HG03039 (cell line): ENCODE data around the gene GMDS.
"Not testable (repeated sequence)": the region's sequence is repeated elsewhere in the genome, so short reads cannot be mapped to it uniquely, and the experiment has no call there.

Source experiments
- ATAC-seq: cut with Tn5 transposase; IDR thresholded peaks from one replicate; pipeline ENCODE4 v1.9.1; 2021; ENCODE audit warnings: mild to moderate bottlenecking, moderate library complexity; ENCODE audit not compliant: unreplicated experiment

Gene GMDS

DNA sequence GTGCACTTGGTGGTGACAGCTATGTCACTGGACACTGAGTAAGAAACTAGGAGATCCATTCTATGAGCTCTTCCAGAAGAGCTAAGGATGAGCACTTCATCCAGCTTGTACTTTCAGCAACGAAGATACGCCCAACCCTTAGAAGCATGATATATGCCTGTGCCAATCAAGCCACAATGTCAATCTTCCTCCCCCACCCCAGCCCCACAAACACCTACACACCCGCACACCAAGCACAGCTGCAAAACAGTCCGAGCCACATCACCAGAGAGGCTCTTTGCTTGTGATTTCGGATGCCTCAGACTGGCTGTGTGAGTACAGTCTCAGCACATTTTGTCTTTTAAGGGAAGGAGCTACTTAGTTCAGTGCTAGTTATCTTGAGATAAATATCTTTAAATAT is 375.2 kb downstream of the GMDS start:
- no peak for ATAC-seq

DNA sequence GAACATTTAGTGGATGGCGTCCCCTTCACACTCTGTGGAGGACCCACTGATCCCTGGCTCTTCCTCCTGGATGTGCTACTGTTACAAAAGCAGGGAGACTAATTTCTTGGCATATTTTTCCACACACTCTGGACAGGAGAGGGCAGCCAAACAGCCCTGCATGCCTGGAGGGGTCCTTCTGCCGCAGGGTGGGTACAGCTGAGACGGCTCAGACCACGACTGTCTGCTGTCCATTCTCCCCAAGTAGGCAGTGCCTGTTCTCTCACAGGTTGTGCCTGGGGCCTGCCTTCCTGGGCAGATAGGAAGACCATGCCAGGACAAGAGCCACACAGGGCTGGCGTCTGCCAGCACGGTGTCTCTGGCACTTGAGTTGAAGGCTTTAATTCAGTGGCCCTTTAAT is 375.6 kb downstream of the GMDS start:
- no peak for ATAC-seq

DNA sequence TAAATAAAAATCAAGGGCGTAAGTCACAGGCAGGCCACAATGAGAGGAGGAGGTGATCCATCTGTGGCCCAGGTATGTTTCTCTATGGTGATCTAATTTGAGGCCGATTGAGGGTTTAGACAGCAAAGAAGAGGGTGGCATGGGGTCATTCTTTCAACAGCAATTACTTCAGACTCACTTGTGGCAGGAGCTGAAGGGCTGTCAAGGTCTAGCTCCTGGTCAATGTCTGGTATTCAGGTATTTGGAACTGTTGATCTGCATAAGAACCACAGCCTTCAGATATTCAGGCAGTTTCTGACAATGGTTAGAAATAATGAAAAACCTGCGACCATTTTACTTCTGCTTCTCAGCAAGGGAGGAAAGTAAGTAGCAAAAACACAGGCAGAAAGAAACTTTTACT is 376.1 kb downstream of the GMDS start:
- no peak for ATAC-seq

DNA sequence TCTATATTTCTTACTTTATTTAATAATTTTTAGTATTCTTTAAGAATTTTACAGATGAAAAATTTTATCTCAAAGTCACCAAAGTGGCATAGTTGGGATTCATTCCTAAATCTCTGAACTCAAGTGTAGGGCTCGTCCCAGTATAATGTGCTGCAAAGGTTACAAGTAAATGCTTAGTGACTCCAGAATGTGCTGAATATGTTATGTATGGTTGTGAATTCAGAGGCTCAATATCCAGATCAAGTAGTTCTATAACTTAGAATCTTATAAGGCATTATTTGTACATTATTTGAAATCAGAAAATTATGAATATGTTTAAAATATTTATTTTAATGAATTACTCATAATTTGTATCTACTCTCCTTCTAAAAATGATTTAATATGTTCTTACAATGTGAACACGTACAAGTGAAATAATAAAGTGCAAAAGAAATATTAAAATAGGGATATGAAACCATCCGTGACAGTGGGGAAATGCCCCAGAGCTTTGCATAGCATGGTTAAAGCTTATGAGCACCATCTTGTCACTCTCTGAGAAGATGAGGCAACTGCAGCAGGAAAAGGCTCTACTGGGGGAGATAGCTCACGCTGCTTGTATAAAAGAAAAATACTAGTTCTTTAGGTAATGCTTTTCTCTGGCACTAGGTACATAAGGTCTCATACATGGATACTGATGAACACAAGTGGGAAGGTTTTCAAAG is 376.7 kb downstream of the GMDS start:
- no peak for ATAC-seq

DNA sequence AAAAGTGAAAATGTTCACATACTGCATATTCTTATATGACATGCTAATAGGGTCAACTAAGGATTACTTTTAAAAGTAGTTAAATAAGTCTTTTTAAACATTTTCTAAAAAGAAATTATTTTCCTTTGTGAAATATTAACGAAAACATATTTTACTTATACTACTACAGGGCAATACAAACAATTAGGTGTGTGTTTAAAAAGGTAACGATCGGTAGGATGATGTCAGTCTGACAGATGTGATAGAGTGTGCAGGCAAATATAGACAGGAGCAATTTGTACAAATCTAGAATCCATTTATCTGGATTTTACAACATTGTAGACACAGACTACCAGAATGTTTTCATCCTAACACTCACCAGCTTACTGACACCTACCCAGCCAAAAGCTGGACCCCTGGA is 378.2 kb downstream of the GMDS start:
- no peak for ATAC-seq

DNA sequence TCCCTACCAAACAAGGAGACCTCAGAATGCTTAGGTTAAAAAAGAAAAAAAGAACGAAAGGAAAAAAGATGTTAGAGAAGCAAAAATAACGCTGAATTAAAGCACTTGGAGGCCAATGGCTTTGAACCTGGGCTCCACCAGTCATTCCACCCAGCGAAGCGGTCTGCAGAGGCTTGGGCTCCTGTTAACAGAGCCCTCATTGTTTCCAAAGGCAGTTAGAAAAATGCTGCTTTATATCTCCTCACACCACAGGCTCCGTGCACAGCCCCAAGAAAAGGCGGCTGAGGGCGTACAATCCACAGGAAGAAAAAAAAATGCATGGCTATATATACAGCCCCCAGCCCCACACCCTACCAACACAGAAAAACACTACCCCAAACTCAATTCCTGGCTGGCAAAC is 379.8 kb downstream of the GMDS start:
- no peak for ATAC-seq

DNA sequence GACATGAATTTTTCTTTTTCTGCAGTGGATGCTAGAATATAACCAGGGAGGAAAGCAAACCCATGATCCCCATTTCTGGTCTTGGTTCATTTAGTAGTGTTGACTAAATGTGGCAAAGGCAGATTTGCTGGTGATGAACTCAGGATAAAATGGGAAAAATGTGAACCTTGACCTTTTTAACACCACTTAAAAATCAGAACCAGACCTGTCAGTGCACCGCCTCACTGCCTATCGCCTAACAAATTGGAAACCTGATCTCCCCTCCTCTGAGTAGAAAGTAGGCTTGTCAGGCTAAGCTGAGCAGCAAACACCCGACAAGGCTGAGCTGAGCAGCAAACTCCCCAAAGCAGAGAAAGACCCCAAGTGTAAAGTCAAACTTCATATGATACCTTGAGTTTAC is 380.9 kb downstream of the GMDS start:
- no peak for ATAC-seq

DNA sequence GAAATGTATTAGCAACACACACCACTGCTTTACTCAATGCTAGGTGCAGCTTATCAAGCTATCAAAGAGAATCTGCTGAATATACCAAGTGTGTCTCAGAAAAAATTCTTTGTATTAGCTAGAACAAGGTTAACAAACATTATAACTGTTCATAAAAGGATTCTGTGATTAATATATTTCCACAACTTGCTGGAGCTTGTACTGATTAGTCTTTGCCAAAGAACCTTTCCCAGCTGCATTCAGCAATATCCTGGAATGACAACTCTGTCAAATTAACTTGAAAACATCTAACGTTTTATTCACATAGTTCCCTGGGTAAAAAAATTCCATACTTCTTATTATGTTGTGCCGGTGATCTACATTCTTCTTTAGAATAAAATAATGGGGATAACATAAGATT is 383.0 kb downstream of the GMDS start:
- no peak for ATAC-seq

DNA sequence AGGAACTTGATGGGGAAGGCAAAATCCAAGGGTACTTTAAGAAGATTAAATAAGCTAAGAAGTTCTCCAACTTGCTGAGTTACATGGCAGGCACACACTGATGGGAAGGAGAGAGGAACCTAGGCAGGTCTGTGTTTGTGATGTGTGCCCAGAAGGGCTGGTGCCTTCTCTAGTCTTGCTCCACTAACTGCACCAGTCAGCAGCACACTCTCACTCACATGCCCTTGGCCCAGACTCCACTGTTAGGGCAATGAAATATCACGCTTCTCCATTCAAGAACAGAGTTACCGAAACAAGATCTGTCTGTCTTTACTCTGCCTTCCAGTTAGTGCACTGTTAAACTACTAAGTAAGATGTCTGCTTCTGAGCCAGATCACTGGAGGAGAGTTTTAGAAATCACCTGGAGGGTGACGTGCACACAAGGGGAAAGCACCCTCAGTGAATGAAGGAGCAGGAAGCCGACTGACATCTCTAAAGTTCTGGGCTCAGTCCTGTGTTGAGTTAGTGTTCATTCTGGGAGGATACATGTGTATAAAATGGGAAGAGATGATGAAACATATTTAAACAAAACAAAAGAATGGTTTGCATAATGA is 384.6 kb downstream of the GMDS start:
- ATAC-seq = peak; percentile 44

DNA sequence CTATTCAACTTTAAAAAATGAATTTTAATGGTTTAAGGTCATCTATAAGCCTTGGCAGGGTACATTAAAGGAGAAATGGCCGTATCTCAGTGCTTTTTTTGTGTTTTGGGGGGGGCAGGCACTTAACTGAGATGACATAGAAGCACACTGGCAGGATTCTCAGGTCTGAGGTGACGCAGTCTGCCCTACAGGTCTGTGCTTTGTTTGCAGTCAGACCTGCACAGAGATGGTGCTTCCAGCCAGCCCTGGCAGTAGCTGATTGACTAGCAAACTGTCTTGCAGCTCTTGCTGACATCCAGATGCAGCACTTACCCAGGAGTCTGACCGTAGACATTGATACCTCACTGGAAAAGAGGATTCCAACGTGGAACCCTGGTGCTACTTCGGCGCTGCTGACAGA is 386.5 kb downstream of the GMDS start:
- no peak for ATAC-seq

DNA sequence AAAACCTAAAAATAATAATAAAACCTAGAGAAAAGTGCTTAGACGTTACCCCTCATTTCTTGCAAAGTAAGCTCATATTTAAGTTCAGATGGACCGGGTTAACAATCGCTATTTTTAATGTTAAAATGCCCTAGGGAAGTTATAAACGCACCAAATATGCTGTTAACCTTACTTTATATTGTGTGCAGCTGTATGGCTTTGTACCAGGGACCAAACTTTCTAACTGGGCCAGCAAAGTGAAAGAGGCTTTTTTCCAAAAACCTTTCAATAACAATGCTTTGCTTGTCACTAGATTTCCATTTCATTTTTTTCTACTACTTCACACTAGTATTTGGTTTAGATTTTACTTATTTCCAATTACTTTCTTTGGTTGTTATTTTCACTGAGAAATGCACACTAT is 387.2 kb downstream of the GMDS start:
- no peak for ATAC-seq

DNA sequence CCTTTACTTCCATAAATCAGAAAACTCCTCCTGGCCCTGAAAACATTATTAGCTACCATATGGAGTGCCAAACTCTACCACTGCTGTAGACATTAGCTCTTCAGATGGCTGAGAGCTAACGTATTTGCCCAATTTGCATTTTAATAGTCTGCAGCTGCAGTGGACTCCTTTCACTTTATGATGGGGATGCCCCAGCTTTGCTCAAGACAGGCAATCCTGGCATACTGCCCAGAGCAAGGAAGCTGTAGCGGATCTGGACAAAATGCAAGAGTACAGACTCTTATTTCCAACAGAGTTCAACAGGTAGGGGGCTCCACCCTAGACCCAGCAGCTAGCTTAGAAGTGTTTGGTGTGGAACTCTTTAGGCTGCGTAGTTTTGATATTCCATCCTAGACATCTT is 389.0 kb downstream of the GMDS start:
- ATAC-seq = peak; percentile 72

DNA sequence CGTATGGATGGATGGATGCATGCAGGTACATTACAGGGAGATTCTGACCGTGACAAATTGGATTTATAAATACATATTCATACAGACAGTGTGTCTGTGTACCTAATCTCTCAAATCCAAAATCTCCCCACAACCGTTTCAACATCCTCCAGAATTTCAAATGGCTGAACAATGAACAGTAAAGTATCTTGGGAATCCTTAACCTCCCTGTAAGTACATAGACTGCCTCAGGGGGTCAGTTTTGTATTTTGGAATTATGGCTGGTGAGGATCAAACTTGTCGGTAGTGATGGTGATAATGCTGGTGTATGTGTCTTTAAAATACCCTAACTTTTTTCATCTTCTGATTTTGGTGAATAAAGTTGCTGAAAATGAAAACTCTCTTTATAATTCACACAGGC is 389.5 kb downstream of the GMDS start:
- no peak for ATAC-seq

DNA sequence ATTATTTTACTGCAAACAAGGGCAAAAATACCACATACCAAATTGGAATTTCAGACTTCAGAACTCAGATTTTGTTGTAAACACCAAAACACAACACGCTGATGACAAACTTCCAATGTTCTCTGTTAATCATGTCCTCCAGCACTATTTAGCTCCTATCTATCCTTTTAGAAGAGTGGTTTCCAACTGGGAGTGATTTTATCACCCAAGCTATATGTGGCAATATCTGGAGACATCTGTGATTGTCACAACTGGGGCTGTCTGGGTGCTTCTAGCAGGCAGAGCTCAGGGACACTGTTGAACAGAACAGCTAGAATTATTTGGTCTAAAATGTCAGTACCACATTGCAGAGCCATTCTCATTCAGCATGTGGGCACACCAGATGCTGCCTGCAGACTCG is 391.1 kb downstream of the GMDS start:
- ATAC-seq = no peak

DNA sequence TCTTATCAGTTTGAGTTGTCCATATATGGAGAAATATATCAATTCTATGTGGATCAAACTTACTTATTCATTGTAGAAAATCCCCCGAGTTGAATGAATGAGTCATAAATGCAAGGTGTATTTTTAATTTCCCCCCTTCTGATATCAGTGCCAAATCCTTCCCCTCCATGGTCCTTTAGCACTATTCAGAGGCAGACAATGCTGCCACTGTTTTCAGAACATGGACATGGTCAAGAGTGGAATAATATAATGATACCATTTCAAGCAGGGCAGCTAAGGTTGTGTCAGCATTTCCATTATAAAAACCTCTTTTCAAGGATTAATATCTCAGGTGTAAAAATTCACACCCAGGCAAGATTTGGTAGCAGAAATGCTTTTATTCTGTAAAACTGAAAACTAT is 391.6 kb downstream of the GMDS start:
- no peak for ATAC-seq

DNA sequence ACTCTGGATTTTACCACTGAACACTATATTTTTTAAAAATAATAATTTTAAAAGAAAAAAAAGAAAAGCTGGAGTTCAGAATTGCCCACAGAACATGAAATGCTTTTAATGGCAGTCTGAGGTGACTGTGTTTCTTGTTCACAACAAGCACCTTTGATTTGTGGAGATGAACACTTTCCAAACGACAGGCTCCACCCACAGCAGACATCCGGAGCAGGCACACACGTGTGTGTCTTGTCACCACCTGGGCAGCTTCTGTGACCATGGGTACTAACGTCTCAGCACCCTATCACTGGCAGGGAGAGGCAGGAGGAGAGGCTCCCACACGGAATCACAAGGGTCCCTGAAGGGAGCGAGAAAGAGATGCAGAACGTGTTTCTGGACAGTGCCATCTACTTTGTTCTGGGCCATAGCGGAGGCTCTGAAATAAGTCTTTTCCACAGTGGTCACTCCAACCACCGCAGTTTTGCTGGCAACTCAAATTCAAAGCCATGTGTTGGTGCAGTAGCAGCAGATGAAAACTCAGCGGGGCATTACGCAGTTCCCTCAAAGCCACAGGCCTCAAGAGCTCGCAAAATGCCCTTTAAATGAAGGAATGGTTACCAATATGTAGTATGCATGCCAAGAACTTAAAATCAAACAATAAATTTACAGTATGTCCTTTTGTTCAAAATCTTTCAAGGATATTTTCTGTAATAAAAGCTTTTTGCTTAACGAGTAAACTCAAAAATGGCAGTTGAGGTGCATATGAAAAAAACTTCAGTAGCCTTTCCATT is 393.5 kb downstream of the GMDS start:
- ATAC-seq = no peak

DNA sequence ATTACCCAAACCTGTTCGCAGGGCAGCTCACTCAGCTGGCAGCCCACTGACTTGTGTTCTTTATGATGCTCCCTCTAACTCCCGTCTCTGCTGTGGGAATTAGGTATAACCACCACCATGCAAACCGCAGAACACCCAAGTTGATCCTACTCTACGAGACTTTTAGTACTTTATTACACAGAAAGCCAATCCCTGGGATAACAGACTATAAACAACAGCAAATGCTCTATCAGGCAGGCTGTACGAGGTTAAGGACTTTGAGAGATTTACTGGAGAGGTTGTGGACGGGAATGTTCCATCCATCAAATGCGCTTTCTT is 394.6 kb downstream of the GMDS start:
- no peak for ATAC-seq

DNA sequence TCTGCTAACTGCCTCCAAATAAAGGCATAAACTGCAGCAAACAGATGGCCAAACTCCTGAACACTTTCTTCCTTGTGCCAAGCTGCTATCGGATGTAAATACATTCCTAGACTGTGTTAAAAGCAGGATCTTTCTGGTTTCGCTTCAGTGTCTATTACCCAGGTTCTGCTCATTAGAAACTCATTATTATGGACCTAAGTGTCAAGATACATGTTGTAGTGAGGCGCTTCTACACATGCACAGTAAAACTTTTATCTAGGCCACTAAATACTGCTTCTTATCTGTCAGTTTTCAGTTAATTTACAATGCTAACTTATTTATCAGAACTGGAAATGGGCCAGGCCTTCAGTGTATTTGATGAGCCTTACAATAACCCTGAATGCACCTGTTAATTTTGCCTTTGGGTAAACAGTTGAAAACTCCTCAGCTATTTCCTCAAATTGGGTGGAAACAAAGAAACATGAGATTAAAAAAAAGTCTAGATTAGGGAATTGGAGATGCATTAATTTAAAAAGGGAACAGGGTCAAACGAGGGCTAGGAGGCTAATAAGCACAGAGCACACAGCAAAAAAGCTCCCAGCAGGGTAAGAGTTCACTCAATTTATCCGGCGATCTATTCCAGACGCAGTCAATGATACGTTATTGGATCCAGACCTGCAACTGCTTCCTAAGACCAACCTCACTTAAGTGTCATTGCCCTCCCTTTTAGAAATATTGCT is 395.1 kb downstream of the GMDS start:
- ATAC-seq = no peak

DNA sequence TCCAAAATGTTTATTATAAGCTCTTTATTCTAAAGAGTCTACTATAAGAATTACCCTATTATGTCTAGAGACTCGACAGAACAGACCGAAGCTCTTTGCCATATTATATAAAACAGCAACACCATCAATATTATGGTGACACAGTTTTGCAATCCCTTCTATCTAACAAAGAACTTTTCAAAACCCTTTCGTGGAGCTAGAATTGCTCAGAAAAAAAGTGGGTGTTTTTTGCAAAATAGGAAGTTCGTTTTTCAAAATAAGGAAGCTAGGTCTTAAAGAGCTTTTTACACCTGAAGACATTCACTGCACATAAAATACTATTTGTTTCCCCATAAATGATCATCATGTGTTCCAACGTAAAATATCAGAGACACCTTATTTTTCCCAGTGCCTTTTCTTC is 395.7 kb downstream of the GMDS start:
- no peak for ATAC-seq

DNA sequence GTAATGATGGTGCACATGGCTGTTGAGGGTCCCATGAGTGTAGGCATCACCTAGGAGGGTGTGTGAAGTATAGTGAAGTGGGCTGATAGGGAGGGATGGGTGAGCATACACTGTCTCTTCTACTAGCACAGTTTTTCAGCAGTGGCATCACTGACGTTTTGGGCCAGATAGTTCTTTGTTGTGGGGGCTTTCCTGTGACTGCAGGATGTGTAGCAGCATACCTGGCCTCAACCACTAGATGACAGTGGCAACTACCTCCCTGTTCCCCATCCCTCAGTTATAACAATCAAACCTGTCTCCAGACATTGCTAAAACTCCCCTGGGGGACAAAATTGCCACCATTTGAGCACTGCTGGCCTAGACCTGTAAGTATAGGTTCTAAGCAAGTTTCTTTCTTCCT is 396.7 kb downstream of the GMDS start:
- no peak for ATAC-seq

DNA sequence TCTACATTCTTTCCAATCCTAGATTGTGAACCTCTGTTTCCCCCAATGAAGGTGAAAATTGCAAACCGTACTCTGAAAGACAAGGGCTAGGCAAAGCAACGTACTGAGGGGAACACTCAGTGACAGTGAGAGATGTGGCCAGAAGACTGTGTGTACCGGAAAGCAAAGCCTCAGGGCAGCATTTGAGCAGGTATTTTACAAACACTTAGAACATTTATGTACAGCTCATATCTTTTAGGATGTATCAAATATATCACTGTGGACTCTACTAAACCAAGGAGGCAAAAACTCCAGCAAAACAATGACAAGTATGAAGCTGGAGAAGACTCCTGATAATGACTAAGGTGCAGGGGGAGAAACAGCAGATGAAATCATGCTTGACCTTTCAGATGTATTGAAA is 398.8 kb downstream of the GMDS start:
- no peak for ATAC-seq

DNA sequence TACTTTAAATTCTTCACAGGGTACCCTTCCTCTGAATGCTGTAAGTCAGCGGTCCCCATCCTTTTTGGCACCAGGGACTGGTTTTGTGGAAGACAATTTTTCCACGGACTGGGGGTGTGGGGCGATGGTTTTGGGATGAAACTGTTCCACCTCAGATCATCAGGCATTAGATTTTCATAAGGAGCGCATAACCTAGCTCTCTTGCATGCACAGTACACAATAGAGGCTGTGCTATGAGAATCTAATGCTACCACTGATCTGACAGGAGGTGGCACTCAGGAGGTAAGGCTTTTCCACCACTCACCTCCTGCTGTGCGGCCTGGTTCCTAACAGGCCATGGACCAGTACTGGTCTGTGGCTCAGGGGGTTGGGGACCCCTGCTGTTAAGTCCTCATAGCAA is 399.9 kb downstream of the GMDS start:
- ATAC-seq = not testable (repeated sequence)
